ENCODE measurements around the gene MID1IP1.
A peak's percentile ranks its signal among the peaks of the same experiment; 100 is the strongest.

Gene MID1IP1, protein sequence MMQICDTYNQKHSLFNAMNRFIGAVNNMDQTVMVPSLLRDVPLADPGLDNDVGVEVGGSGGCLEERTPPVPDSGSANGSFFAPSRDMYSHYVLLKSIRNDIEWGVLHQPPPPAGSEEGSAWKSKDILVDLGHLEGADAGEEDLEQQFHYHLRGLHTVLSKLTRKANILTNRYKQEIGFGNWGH

GRCh38 chrX:38800981-38801845 is at the start of gene MID1IP1:
Gene MID1IP1 (plus strand): TSS chrX:38801459. CDS start chrX:38804947, 3,488 bp downstream.
- peak; percentile 86 for DNase-seq (ENCODE audit: low read depth)

DNA sequence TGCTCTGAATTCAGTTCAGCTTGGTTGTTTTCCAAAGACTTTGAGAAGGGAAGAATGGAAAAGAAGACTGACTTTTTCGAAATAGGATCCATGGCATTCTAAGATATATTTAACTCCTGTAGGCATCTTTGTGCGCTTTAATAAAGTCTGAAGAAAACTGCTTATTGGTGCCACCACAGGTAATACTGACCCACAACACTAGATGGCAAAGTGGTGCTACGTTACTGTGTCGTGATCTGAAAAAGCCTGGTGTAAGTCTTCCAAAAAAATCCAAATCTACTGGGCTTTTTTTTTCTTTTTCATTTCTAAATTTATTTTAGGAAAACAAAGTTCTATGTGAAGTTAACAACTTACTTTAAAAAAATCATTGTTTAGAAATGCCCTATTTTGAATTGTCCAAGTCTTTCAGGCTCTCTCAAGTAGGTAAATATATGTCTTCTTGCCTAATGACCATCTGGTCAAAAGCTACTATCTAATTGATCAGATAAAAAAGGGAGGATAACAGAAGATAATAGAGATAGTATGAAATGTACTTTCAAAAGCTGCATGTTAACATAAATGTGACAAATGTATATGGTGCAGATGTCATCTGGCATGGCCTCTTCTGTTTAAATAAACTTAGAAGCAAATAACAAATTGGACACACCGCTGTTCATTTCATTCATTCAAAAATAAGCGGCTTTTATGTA is 47.0 kb upstream of the MID1IP1 start:
- peak; percentile 47 for DNase-seq (ENCODE audit: low read depth)

GRCh38 chrX:38754818-38755718 is 46.2 kb upstream of the MID1IP1 start:
- no peak for DNase-seq (ENCODE audit: low read depth)

DNA sequence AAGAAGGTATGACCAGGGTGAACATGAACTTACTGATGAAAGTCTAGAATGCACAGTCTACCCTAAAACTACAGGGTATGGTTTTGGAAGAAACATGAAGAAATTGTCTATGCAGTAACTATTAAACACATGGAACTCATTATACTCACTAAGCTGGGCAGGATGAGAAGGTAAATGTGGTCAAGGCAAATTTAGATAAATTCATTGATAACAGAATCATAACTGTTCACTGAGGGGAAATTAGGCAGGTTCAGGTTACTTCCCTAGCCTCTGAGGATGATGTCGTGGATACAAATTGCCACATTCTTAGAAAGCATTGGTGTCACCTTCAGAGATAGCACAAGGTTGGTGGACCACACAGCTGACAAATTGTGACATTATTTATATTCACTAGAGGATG is 40.4 kb upstream of the MID1IP1 start:
- no peak for DNase-seq (ENCODE audit: low read depth)

- peak; percentile 18 for DNase-seq (ENCODE audit: low read depth)
Observed at GRCh38 chrX:38768079-38768478, 33.2 kb upstream of the MID1IP1 start.

- no peak for DNase-seq (ENCODE audit: low read depth)
Observed at GRCh38 chrX:38770152-38770551, 31.1 kb upstream of the MID1IP1 start.

GRCh38 chrX:38774249-38774648 is 27.0 kb upstream of the MID1IP1 start:
- DNase-seq (ENCODE audit: low read depth), result no peak

GRCh38 chrX:38796946-38797345 is 4.3 kb upstream of the MID1IP1 start:
- no peak for DNase-seq (ENCODE audit: low read depth)

- DNase-seq (ENCODE audit: low read depth), result no peak
Observed at GRCh38 chrX:38798956-38799355, 2.3 kb upstream of the MID1IP1 start.

DNA sequence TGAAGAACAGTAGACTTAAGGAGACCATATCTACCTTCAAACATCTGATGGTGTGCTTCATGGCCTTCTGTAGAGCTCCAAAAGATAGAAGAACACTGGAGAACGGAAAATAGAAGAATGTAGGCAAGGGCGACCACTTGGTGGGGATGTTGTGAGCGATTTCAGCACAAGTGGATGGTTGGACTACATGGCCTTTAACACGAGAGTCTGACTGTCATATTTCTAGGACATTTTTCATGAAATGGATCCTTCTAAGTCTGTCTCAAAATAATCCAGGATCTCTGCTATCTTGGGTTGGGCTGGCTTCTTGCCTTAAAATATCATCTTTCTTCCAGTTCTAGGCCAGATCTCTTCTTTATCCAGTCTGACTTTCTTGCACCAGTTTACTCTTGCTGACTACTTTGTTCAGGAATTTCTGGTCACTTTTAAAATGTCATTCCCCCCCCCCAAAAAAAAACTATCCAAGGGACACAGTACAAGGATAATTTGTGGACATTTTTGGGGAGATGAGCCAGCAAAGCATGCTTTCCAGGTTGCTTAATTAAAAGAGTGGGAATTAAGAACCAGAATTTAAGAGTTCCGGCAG is 1.2 kb upstream of the MID1IP1 start:
- no peak for DNase-seq (ENCODE audit: low read depth)

DNA sequence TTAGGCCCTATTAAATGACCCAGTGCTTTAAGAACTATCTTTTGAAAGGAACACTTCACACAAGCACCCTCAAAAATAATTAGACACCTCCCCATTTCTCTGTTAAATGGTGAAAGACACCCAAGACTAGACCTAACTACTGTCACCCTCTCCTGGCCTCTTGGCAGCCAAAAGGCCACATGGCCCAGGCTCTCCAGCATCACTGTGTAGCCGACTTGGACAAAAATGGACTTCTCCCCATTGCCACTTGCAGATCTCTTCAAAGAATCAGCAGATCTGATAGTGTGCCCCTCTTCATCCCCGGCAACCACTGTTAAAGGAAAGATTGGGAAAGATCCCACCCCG is 2.0 kb downstream of the MID1IP1 start:
- no peak for DNase-seq (ENCODE audit: low read depth)

GRCh38 chrX:38803588-38804431 is 2.6 kb downstream of the MID1IP1 start:
- peak; percentile 79 for DNase-seq (ENCODE audit: low read depth)

- no peak for DNase-seq (ENCODE audit: low read depth)
Observed at GRCh38 chrX:38804432-38804681, 3.1 kb downstream of the MID1IP1 start.

- no peak for DNase-seq (ENCODE audit: low read depth)
Observed at GRCh38 chrX:38804682-38805431, 3.6 kb downstream of the MID1IP1 start.

GRCh38 chrX:38805432-38806389 is 4.5 kb downstream of the MID1IP1 start:
- DNase-seq (ENCODE audit: low read depth), result peak; percentile 61

DNA sequence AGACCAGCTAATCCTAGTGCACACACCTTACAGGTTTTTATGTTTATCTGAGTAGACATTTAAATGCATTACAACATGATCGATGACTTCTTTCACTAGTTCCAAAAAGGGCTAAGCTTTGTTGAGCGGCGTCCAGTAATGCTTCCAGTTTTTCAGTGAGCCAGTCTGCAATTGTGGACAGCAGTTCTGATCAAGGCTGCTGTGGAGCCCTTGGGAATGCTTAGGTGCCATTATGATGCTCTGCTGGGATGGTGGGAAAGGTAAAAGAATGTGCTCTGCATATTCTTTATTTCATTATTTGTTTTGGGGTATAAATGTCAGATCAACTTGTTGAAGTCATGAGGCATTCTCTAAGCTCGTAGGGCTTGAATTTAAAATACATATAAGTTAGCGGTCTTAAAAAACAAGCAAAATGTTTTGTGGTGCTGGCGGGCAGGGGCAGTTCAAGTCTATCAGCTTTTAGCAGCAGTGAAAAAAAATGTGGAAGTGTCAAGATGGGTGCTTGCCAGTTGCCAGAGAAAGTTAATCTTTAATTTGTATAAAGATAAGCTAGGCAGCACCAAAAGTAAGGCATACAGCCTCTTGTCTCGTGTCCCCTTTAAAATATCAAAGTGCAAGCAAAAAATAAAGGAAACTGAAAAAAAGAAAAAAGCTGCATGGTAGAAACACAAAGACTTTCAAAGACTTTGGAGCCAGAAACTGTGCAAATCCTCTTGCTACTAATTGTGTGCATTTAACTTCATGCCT is 5.8 kb downstream of the MID1IP1 start:
- DNase-seq (ENCODE audit: low read depth), result no peak

DNA sequence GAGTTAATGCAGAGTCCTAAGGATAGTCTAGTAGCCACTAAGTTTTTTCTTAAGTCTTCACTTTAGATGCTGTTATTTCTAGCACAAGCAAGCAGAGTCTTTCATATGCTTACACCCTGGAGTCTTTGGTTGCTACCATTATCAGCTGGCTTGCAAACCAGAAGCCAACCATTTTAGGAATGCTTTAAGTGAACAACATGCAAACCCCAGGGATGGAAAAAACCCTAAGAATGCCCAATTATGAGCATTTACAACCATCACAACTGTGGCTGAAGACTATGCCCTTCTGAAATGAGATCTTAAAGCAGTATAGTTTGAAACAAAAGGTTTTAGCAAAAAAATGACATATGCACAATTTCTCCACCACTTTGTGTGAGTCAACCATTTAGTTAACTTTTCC is 6.6 kb downstream of the MID1IP1 start:
- no peak for DNase-seq (ENCODE audit: low read depth)

GRCh38 chrX:38811515-38812243 is 10.4 kb downstream of the MID1IP1 start:
- no peak for DNase-seq (ENCODE audit: low read depth)
